ENCODE measurements around the gene CCDC40. TPM values are rescaled to one million over a fixed set of nuclear protein-coding genes. Genes with fewer than 3 reads are reported as not detected.
"Not testable (repeated sequence)": the region's sequence is repeated elsewhere in the genome, so short reads cannot be mapped to it uniquely, and the experiment has no call there.

The CCDC40 gene
- total RNA-seq, 1 experiment from 2014 or later = 3.9 TPM

DNA sequence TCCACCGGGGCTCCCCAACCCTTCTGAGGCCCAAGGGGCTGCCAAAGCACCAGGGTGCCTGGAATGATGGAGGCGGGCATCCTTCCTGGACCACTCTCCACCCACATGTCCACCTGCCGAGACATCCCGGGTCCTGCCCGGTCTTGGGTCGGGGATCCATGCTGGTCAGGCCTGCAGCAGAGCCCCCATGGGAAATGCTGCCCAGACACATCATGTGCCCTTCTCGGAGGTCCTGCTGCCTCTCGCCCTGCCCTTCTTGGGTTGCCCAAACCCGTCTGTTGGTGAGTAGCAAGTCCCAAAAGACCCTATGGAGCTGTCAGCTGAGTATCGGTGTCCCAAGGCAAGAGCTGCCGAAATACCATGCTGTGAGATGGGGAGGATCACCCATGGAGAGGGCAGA, 50.2 kb downstream of the CCDC40 start:
- no peak overlapping the region for H3K27ac Mint-ChIP-seq (ENCODE audit: unreplicated experiment)
- H3K36me3 Mint-ChIP-seq (ENCODE audit: insufficient read depth, unreplicated experiment) = no peaks in the 10 kb centered on the region
- Histone ChIP-seq H3K27me3 (replicated peaks; ENCODE audit: control insufficient read depth, insufficient read depth, low read length) (no peaks in the 10 kb centered on the region), H3K36me3 (ENCODE audit: control insufficient read depth, insufficient read depth, low read length) (no peaks in the 10 kb centered on the region), H3K4me3 (ENCODE audit: low read depth, low read length) (no peak overlapping the region), H3K4me1 (no peaks in the 10 kb centered on the region), H3K9me3 (no peaks in the 10 kb centered on the region)
- no peaks in the 10 kb centered on the region for H3K4me1 Mint-ChIP-seq (ENCODE audit: low read depth, unreplicated experiment)
- POLR2A ChIA-PET = no interaction called here
- CTCF ChIA-PET = interaction anchor here (0.6 to 1.4 kb wide), 4 partner anchors 15 to 38 kb away, joined by 3 to 6 read pairs (median 5); partner anchors contain the start of gene GAA
- intact Hi-C loops (cut with micrococcal nuclease; ENCODE audit: unreplicated experiment) = no loop called here
- BruUV-seq (replicated peaks) = no TSS peak
- no peak for DNase-seq
- no peaks in the 10 kb centered on the region for H3K9me3 Mint-ChIP-seq (ENCODE audit: unreplicated experiment)
- H3K4me3 Mint-ChIP-seq (ENCODE audit: unreplicated experiment) = no peak overlapping the region
- TF ChIP-seq, protein P1, sequence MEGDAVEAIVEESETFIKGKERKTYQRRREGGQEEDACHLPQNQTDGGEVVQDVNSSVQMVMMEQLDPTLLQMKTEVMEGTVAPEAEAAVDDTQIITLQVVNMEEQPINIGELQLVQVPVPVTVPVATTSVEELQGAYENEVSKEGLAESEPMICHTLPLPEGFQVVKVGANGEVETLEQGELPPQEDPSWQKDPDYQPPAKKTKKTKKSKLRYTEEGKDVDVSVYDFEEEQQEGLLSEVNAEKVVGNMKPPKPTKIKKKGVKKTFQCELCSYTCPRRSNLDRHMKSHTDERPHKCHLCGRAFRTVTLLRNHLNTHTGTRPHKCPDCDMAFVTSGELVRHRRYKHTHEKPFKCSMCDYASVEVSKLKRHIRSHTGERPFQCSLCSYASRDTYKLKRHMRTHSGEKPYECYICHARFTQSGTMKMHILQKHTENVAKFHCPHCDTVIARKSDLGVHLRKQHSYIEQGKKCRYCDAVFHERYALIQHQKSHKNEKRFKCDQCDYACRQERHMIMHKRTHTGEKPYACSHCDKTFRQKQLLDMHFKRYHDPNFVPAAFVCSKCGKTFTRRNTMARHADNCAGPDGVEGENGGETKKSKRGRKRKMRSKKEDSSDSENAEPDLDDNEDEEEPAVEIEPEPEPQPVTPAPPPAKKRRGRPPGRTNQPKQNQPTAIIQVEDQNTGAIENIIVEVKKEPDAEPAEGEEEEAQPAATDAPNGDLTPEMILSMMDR (IDR thresholded peaks at IDR 0.05; ENCODE audit: insufficient read depth in 1 of 2, low read depth in 1 of 2, low read length in 1 of 2, severe bottlenecking in 1 of 2, unreplicated experiment in 1 of 2) = no peak
- peaks cover 3% of the 10 kb centered on the region for H3K27me3 Mint-ChIP-seq (ENCODE audit: insufficient read depth, unreplicated experiment)

DNA sequence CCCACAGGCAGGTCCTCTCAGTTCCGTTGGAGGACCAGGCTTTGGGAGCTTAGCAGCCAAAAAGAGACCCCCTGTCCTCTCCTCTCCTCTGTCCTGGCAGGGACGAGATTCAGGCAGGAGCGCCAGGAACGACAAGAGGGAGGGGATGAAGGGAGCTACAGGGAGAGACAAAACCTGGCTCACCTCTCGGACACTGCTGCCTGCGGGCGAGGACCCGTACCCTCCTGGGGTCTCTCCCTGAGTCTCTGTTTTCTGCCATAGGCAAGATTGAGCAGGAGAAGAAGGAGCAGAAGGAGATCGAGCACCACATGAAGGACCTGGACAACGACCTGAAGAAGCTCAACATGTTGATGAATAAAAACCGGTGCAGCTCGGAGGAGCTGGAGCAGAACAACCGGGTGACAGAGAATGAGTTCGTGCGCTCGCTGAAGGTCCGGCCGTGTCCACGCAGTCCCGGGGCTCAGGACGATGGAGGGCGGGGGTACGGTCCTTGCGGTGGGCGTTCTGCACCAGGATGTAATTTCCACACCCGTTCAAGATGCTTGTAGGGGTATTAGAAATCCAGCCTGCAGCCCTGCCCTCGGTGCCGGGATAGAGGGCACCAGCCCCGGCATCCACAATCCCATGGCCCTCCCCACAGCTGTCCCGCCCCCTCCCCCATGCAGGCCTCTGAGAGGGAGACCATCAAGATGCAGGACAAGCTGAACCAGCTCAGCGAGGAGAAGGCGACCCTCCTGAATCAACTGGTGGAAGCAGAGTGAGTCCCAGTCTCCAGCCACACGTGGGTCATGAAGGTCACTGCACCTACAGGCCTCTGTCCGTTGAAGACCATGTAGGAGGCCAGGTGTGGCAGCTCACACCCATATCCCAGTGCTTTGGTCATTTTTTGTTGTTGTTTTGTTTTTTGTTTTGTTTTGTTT, 51.2 kb downstream of the CCDC40 start:
- H3K9me3 Mint-ChIP-seq (ENCODE audit: unreplicated experiment) = no peaks in the 10 kb centered on the region
- peaks cover 3% of the 10 kb centered on the region for H3K27me3 Mint-ChIP-seq (ENCODE audit: insufficient read depth, unreplicated experiment)
- Histone ChIP-seq H3K9me3 (no peaks in the 10 kb centered on the region), H3K4me3 (ENCODE audit: low read depth, low read length) (no peak overlapping the region), H3K27me3 (replicated peaks; ENCODE audit: control insufficient read depth, insufficient read depth, low read length) (no peaks in the 10 kb centered on the region), H3K4me1 (no peaks in the 10 kb centered on the region), H3K36me3 (ENCODE audit: control insufficient read depth, insufficient read depth, low read length) (no peaks in the 10 kb centered on the region)
- no TSS peak for BruUV-seq (replicated peaks)
- TF ChIP-seq, protein P1 (IDR thresholded peaks at IDR 0.05; ENCODE audit: insufficient read depth in 1 of 2, low read depth in 1 of 2, low read length in 1 of 2, severe bottlenecking in 1 of 2, unreplicated experiment in 1 of 2) = no peak
- no peaks in the 10 kb centered on the region for H3K4me1 Mint-ChIP-seq (ENCODE audit: low read depth, unreplicated experiment)
- no peak overlapping the region for H3K27ac Mint-ChIP-seq (ENCODE audit: unreplicated experiment)
- intact Hi-C loops (cut with micrococcal nuclease; ENCODE audit: unreplicated experiment) = no loop called here
- CTCF ChIA-PET = interaction anchor here (0.7 to 1.4 kb wide), 3 partner anchors 14 to 178 kb away, joined by 3 to 6 read pairs (median 4); partner anchors contain the start of gene GAA
- no peak for DNase-seq
- no peak overlapping the region for H3K4me3 Mint-ChIP-seq (ENCODE audit: unreplicated experiment)
- POLR2A ChIA-PET = no interaction called here
- no peaks in the 10 kb centered on the region for H3K36me3 Mint-ChIP-seq (ENCODE audit: insufficient read depth, unreplicated experiment)

- no peaks in the 10 kb centered on the region for H3K4me1 Mint-ChIP-seq (ENCODE audit: low read depth, unreplicated experiment)
- H3K27me3 Mint-ChIP-seq (ENCODE audit: insufficient read depth, unreplicated experiment) = peaks cover 3% of the 10 kb centered on the region
- H3K9me3 Mint-ChIP-seq (ENCODE audit: unreplicated experiment) = no peaks in the 10 kb centered on the region
- H3K4me3 ChIP-seq (ENCODE audit: low read depth, low read length) = no peak overlapping the region
- H3K4me1 ChIP-seq = no peaks in the 10 kb centered on the region
- DNase-seq = no peak
- H3K9me3 ChIP-seq = no peaks in the 10 kb centered on the region
- H3K27ac Mint-ChIP-seq (ENCODE audit: unreplicated experiment) = no peak overlapping the region
- no peaks in the 10 kb centered on the region for H3K27me3 ChIP-seq (replicated peaks; ENCODE audit: control insufficient read depth, insufficient read depth, low read length)
- ChIA-PET POLR2A (no interaction called here), CTCF (no interaction called here)
- BruUV-seq (replicated peaks) = no TSS peak
- intact Hi-C loops (cut with micrococcal nuclease; ENCODE audit: unreplicated experiment) = no loop called here
- H3K36me3 Mint-ChIP-seq (ENCODE audit: insufficient read depth, unreplicated experiment) = no peaks in the 10 kb centered on the region
- TF ChIP-seq, protein P1 (IDR thresholded peaks at IDR 0.05; ENCODE audit: insufficient read depth in 1 of 2, low read depth in 1 of 2, low read length in 1 of 2, severe bottlenecking in 1 of 2, unreplicated experiment in 1 of 2) = no peak
- H3K36me3 ChIP-seq (ENCODE audit: control insufficient read depth, insufficient read depth, low read length) = no peaks in the 10 kb centered on the region
- H3K4me3 Mint-ChIP-seq (ENCODE audit: unreplicated experiment) = no peak overlapping the region
Observed at GRCh38 chr17:80089762-80090161, 53.3 kb downstream of the CCDC40 start.

- intact Hi-C loops (cut with micrococcal nuclease; ENCODE audit: unreplicated experiment); H3K27me3 Mint-ChIP-seq (ENCODE audit: insufficient read depth, unreplicated experiment); H3K4me3 ChIP-seq (ENCODE audit: low read depth, low read length); BruUV-seq (replicated peaks); DNase-seq; H3K9me3 ChIP-seq; H3K27ac Mint-ChIP-seq (ENCODE audit: unreplicated experiment); H3K4me1 Mint-ChIP-seq (ENCODE audit: low read depth, unreplicated experiment); POLR2A ChIA-PET; H3K4me1 ChIP-seq; H3K9me3 Mint-ChIP-seq (ENCODE audit: unreplicated experiment); H3K36me3 Mint-ChIP-seq (ENCODE audit: insufficient read depth, unreplicated experiment); CTCF ChIA-PET; H3K27me3 ChIP-seq (replicated peaks; ENCODE audit: control insufficient read depth, insufficient read depth, low read length); H3K4me3 Mint-ChIP-seq (ENCODE audit: unreplicated experiment); H3K36me3 ChIP-seq (ENCODE audit: control insufficient read depth, insufficient read depth, low read length): not testable (repeated sequence)
Observed at GRCh38 chr17:80090164-80090563, 53.7 kb downstream of the CCDC40 start.
